Kidney epithelial cell (primary cell): ENCODE results near the gene ADSS1. TPM values are rescaled to one million over a fixed set of nuclear protein-coding genes. Genes with fewer than 3 reads are reported as not detected.

Experiments used
- DNase-seq: peaks from one replicate; pipeline ENCODE4 v3.0.0-alpha.2; 2010; ENCODE audit warnings: low read depth
- H3K27me3 ChIP-seq: 2 replicates; pipeline ENCODE4 v1.6.0; 2011; ENCODE audit warnings: low read length; ENCODE audit not compliant: control insufficient read depth, insufficient read depth
- H3K36me3 ChIP-seq: 2 replicates; pipeline ENCODE4 v1.5.1; 2011; ENCODE audit warnings: low read length; ENCODE audit not compliant: control insufficient read depth, insufficient read depth
- H3K4me3 ChIP-seq: 2 replicates; pipeline ENCODE4 v1.5.1; 2011; ENCODE audit warnings: low read depth, mild to moderate bottlenecking, control low read depth, low read length
- CTCF ChIP-seq: IDR thresholded peaks from 2 replicates; pipeline ENCODE4 v1.5.1; 2011; ENCODE audit warnings: mild to moderate bottlenecking, moderate library complexity, low read length, control low read depth, inconsistent platforms; ENCODE audit not compliant: insufficient read depth, poor library complexity, severe bottlenecking
- total RNA-seq: library from RNA; depleted of rRNA; stranded (reverse); fragments of >200 nt; gene quantifications from 2 replicates; pipeline ENCODE4 v1.2.3, GENCODE V29; 2015

ADSS1 gene
- total RNA-seq, 1 donor from 2014 or later: 10.3 TPM

GRCh38 chr14:104735830-104736642, 12.0 kb downstream of the ADSS1 start:
- DNase-seq: no peak
- no peaks in the 10 kb centered on the region for H3K36me3 ChIP-seq
- H3K27me3 ChIP-seq: peaks cover 14% of the 10 kb centered on the region
- no peak for TF ChIP-seq CTCF
- no peak overlapping the region for H3K4me3 ChIP-seq

- Histone ChIP-seq H3K36me3 (no peaks in the 10 kb centered on the region), H3K27me3 (peaks cover 6% of the 10 kb centered on the region), H3K4me3 (no peak overlapping the region)
- no peak for DNase-seq
- TF ChIP-seq CTCF: no peak
Measured at GRCh38 chr14:104738375-104739019, 14.5 kb downstream of the ADSS1 start.

- Histone ChIP-seq H3K27me3 (peaks cover 6% of the 10 kb centered on the region), H3K4me3 (no peak overlapping the region), H3K36me3 (no peaks in the 10 kb centered on the region)
- no peak for TF ChIP-seq CTCF
- DNase-seq: no peak
Measured at GRCh38 chr14:104739026-104739425, 15.0 kb downstream of the ADSS1 start.

GRCh38 chr14:104739546-104740516, 15.8 kb downstream of the ADSS1 start:
- H3K27me3 ChIP-seq: peaks cover 5% of the 10 kb centered on the region
- TF ChIP-seq CTCF: no peak
- no peaks in the 10 kb centered on the region for H3K36me3 ChIP-seq
- no peak for DNase-seq
- H3K4me3 ChIP-seq: no peak overlapping the region

- Histone ChIP-seq H3K27me3 (no peaks in the 10 kb centered on the region), H3K4me3 (no peak overlapping the region), H3K36me3 (no peaks in the 10 kb centered on the region)
- TF ChIP-seq CTCF: no peak
- DNase-seq: no peak
Measured at GRCh38 chr14:104741108-104741802, 17.2 kb downstream of the ADSS1 start.
